AG10803 (cell line): ENCODE data around the gene HLCS.

Source experiments
- DNase-seq: peaks from one replicate; pipeline ENCODE4 v3.0.0; 2010; ENCODE audit warnings: low read depth
- H3K4me3 ChIP-seq: 2 replicates; pipeline ENCODE4 v1.5.1; 2011; ENCODE audit warnings: mild to moderate bottlenecking, low read length, control low read depth
- TF ChIP-seq, protein P1 (sequence below): conservative IDR thresholded peaks from 2 replicates; pipeline ENCODE4 v1.5.1; 2011; ENCODE audit warnings: mild to moderate bottlenecking, low read length, control low read depth, inconsistent platforms

HLCS gene

DNA sequence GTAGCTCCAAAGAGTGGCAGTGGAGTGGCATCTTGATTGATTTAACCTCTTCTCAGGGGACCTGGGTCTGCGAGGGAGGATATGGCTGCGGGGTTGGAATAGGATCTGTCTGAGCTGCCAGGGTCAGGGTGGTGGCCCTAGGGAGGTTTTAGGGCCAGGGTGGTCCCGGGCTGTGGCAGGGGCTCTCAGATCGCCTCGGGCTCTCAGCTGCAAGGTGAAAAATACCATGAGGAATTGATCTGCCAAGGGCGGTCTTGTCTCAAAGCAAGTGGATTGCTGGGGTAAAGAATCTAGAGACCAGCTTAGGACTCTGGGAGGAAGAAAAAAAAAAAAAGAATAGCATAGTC, 263.9 kb downstream of the HLCS start:
- H3K4me3 ChIP-seq, result no peak overlapping the region
- TF ChIP-seq, protein P1, sequence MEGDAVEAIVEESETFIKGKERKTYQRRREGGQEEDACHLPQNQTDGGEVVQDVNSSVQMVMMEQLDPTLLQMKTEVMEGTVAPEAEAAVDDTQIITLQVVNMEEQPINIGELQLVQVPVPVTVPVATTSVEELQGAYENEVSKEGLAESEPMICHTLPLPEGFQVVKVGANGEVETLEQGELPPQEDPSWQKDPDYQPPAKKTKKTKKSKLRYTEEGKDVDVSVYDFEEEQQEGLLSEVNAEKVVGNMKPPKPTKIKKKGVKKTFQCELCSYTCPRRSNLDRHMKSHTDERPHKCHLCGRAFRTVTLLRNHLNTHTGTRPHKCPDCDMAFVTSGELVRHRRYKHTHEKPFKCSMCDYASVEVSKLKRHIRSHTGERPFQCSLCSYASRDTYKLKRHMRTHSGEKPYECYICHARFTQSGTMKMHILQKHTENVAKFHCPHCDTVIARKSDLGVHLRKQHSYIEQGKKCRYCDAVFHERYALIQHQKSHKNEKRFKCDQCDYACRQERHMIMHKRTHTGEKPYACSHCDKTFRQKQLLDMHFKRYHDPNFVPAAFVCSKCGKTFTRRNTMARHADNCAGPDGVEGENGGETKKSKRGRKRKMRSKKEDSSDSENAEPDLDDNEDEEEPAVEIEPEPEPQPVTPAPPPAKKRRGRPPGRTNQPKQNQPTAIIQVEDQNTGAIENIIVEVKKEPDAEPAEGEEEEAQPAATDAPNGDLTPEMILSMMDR, result no peak
- DNase-seq, result no peak

DNA sequence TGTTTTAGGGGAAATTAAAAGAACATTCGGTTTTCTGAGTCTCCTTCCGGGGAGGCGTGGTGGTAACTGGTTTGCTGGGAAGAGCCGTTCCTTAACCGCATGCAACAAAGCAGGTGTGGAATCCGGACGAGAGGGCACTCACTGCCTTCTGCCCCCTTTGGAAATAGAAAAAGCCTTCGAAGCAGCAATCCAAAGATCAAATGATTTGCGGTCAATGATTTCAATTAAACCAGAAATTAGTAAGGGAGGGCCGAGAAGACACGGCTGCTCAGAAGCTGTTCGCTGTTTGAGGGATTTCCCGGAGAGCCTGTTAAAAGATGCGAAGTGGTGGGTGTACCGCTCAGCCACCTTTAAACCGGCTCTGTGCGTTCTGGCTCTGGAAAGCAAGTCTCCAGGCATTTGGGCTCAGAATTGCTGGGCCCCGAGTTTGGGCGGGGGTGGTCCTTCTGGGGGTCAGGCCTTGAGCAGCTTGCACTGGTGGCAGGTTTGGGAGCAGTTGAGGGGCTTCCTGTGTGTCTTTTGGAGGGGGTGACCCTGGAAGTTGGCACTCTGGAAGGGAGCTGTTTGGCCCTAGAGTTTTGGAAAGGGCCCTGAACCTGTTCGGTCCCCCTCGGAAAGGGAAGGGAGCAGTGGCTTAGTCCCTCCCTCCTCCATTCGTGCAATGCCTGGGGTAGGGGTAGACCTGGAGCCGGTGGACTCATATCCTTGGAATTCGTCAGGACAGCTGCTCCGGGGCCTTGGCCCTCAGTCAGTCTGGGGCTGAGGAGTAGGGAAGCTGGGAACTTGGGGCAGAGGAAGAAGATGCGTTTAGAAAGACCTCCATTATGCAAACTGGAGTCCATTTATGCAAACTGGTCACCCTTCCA, 264.5 kb downstream of the HLCS start:
- peak overlapping the region; percentile 31 for H3K4me3 ChIP-seq
- TF ChIP-seq, protein P1, result no peak
- peak; percentile 17 for DNase-seq

DNA sequence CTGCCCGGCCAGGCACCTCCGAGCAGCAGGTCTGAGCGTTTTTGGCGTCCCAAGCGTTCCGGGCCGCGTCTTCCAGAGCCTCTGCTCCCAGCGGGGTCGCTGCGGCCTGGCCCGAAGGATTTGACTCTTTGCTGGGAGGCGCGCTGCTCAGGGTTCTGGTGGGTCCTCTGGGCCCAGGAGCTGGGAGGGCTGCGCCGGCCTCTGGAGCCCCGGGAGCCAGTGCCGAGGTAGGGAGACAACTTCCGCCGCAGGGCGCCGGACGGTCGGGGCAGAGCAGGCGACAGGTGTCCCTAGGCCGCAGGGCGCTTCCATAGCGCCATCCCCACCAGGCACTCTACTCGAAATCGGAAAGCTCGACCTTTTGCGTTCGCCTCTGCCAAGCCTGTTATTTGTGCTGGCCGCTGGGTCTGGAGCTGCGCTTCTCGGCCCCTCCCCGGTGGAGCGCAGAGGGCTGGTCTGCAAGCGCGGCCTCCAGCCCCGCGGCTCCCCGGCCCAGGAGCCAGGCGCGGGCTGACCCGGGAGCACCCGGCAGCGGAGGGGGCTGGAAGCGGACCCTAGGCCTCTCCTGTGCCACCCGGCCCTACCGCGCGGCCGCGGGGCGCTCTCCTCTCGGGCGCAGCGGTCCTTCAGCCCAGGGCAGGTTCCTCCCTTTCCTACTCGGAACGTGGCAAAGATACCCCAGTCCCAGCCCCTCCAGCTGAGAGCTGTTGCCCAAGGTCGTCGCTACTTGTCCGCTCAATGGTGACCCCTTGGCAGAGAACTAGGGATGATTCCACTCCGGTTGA, 265.3 kb downstream of the HLCS start:
- no peak for DNase-seq
- peak overlapping the region; percentile 63 for H3K4me3 ChIP-seq
- TF ChIP-seq, protein P1, result no peak
